GM23338 (cell line): Measurements from ENCODE around the gene CSNK1E. TPM values are rescaled to one million over a fixed set of nuclear protein-coding genes. Genes with fewer than 3 reads are reported as not detected.

Experiments used
- ATAC-seq: fragments of 200-7000 bp; cut with Tn5 transposase; 3 replicates; pipeline ENCODE4 v1.9.1; 2020
- DNase-seq: peaks from one replicate; pipeline ENCODE4 v3.0.0-alpha.2; 2015; ENCODE audit warnings: low spot score
- H2AFZ ChIP-seq: fragments of 200-600 bp; sonication (generic); 2 replicates; pipeline ENCODE4 v1.8.0; 2016; ENCODE audit warnings: antibody characterized with exemption, mild to moderate bottlenecking, moderate library complexity
- H3F3A ChIP-seq: fragments of 200-600 bp; sonication (generic); replicated peaks from 2 replicates; pipeline ENCODE4 v1.8.0; 2017; ENCODE audit warnings: antibody characterized with exemption, mixed run types, low read depth
- H3K27ac ChIP-seq: fragments of 200-600 bp; sonication (generic); 2 replicates; pipeline ENCODE4 v1.6.1; 2016; ENCODE audit warnings: low read depth
- H3K27me3 ChIP-seq: fragments of 200-600 bp; sonication (generic); 2 replicates; pipeline ENCODE4 v1.8.0; 2016; ENCODE audit warnings: mild to moderate bottlenecking, mixed run types, moderate library complexity; ENCODE audit not compliant: insufficient read depth
- H3K36me3 ChIP-seq: fragments of 200-600 bp; sonication (generic); 2 replicates; pipeline ENCODE4 v1.8.0; 2016; ENCODE audit warnings: mild to moderate bottlenecking; ENCODE audit not compliant: insufficient read depth
- H3K4me1 ChIP-seq: fragments of 200-600 bp; sonication (generic); 2 replicates; pipeline ENCODE4 v1.8.0; 2016; ENCODE audit warnings: mild to moderate bottlenecking, moderate library complexity; ENCODE audit not compliant: insufficient read depth
- H3K4me2 ChIP-seq: fragments of 200-600 bp; sonication (generic); 2 replicates; pipeline ENCODE4 v1.7.1; 2017; ENCODE audit warnings: mixed run types
- H3K4me3 ChIP-seq: fragments of 200-600 bp; sonication (generic); 2 replicates; pipeline ENCODE4 v1.6.1; 2016; ENCODE audit warnings: mixed run types
- H3K79me2 ChIP-seq: fragments of 200-600 bp; sonication (generic); replicated peaks from 2 replicates; pipeline ENCODE4 v1.8.0; 2017; ENCODE audit warnings: mild to moderate bottlenecking; ENCODE audit not compliant: insufficient read depth
- H3K9me2 ChIP-seq: fragments of 200-600 bp; sonication (generic); 2 replicates; pipeline ENCODE4 v1.8.0; 2017; ENCODE audit not compliant: insufficient read depth
- H4K20me1 ChIP-seq: fragments of 200-600 bp; sonication (generic); replicated peaks from 2 replicates; pipeline ENCODE4 v1.8.0; 2017; ENCODE audit warnings: mild to moderate bottlenecking; ENCODE audit not compliant: insufficient read depth
- H3K27ac Mint-ChIP-seq: 2 replicates; pipeline ENCODE4 v1.8.0; 2020; ENCODE audit warnings: inconsistent platforms, mild to moderate bottlenecking, moderate library complexity, mixed read lengths
- H3K27me3 Mint-ChIP-seq: 3 replicates; pipeline ENCODE4 v1.8.0; 2022; ENCODE audit warnings: low read depth, mild to moderate bottlenecking, moderate library complexity, mixed read lengths, inconsistent platforms; ENCODE audit not compliant: insufficient read depth, poor library complexity
- H3K36me3 Mint-ChIP-seq: 3 replicates; pipeline ENCODE4 v1.8.0; 2021; ENCODE audit warnings: low read depth, mild to moderate bottlenecking, inconsistent platforms, moderate library complexity, mixed read lengths
- H3K4me1 Mint-ChIP-seq: 3 replicates; pipeline ENCODE4 v1.8.0; 2020; ENCODE audit warnings: mild to moderate bottlenecking, inconsistent platforms, mixed read lengths
- H3K4me3 Mint-ChIP-seq: 3 replicates; pipeline ENCODE4 v1.8.0; 2021; ENCODE audit warnings: moderate library complexity, mild to moderate bottlenecking, inconsistent platforms, mixed read lengths
- H3K9me3 Mint-ChIP-seq: 3 replicates; pipeline ENCODE4 v1.8.0; 2020; ENCODE audit warnings: moderate library complexity, mild to moderate bottlenecking, inconsistent platforms, mixed read lengths
- EZH2 ChIP-seq: fragments of 200-600 bp; sonication (generic); IDR thresholded peaks from one replicate; pipeline ENCODE4 v1.8.0; 2017; ENCODE audit warnings: antibody characterized with exemption, mild to moderate bottlenecking, low read depth; ENCODE audit not compliant: unreplicated experiment
- EZH2phosphoT487 ChIP-seq: fragments of 200-600 bp; sonication (generic); IDR thresholded peaks from one replicate; pipeline ENCODE4 v1.8.1; 2018; ENCODE audit warnings: antibody characterized with exemption; ENCODE audit not compliant: unreplicated experiment
- JUNB ChIP-seq: IDR thresholded peaks from one replicate; pipeline ENCODE4 v1.6.1; 2016; ENCODE audit warnings: antibody characterized with exemption; ENCODE audit not compliant: unreplicated experiment
- ZNF331 ChIP-seq: fragments of 250-450 bp; sonication (Bioruptor Pico); IDR thresholded peaks from 2 replicates; pipeline ENCODE4 v1.5.0; 2020; ENCODE audit warnings: low read depth, mild to moderate bottlenecking, moderate library complexity
- polyA plus RNA-seq: library from polyadenylated mRNA; unstranded; fragments of >200 nt; fragmentation: Nextera tagmentation; extraction: Ambion mirVana; gene quantifications from 2 replicates; pipeline ENCODE4 v1.2.1, GENCODE V29; 2016
- total RNA-seq: library from RNA; depleted of rRNA; stranded (reverse); fragments of >200 nt; shearing (Covaris generic); gene quantifications from 2 replicates; pipeline ENCODE4 v1.2.3, GENCODE V29; 2014
- TF ChIP-seq, protein P1 (sequence below): IDR thresholded peaks from one replicate; pipeline ENCODE4 v1.6.1; 2018; ENCODE audit warnings: antibody characterized with exemption; ENCODE audit not compliant: unreplicated experiment
- TF ChIP-seq, protein P2 (sequence below): IDR thresholded peaks from 2 replicates; pipeline ENCODE4 v1.6.1; 2016; ENCODE audit warnings: antibody characterized with exemption

Gene CSNK1E
- total and polyA plus RNA-seq, 2 experiments from 2014 or later = 180 to 259 TPM

DNA sequence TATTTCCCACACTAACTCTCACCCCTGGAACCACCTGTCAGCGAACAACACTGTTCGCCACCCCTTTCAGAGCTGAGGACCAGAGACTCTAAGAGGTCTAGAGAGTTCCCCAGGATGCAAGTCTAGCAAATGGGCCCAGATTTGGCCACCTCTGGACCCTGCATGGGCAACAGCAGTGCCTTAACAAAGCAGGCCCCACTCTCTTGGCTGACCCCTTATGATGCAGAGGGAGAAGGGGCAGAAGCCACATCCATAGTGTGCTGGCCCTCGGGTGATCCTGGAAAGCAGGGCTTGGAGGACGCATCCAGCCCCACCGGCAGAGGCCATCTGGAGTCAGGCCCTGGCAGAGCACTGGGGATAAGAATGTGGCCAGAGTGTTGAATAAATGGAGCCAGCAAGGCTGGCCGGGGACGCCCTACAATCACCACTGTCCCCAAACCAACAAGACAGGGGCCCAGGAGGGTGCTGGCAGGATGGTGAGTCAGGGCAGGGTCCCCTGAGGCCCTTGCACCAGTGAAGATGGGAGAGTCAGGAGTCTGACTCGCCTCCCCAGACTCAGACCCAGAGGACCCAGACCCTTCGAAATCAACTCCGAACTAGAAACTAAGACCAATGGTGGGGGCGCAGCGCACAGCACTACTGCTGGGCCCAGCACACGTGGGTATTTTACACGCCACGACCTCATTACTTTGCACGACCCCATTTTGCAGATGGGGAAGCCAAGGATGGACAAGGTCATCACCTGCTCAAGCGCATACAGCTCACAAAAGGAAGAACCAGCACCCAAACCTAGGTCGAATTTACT lies 6.5 kb downstream of the CSNK1E start (continued):
- TF ChIP-seq, protein P1, sequence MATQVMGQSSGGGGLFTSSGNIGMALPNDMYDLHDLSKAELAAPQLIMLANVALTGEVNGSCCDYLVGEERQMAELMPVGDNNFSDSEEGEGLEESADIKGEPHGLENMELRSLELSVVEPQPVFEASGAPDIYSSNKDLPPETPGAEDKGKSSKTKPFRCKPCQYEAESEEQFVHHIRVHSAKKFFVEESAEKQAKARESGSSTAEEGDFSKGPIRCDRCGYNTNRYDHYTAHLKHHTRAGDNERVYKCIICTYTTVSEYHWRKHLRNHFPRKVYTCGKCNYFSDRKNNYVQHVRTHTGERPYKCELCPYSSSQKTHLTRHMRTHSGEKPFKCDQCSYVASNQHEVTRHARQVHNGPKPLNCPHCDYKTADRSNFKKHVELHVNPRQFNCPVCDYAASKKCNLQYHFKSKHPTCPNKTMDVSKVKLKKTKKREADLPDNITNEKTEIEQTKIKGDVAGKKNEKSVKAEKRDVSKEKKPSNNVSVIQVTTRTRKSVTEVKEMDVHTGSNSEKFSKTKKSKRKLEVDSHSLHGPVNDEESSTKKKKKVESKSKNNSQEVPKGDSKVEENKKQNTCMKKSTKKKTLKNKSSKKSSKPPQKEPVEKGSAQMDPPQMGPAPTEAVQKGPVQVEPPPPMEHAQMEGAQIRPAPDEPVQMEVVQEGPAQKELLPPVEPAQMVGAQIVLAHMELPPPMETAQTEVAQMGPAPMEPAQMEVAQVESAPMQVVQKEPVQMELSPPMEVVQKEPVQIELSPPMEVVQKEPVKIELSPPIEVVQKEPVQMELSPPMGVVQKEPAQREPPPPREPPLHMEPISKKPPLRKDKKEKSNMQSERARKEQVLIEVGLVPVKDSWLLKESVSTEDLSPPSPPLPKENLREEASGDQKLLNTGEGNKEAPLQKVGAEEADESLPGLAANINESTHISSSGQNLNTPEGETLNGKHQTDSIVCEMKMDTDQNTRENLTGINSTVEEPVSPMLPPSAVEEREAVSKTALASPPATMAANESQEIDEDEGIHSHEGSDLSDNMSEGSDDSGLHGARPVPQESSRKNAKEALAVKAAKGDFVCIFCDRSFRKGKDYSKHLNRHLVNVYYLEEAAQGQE = no peak
- no peak for TF ChIP-seq EZH2
- TF ChIP-seq ZNF331 (CRISPR knock-in tag) = no peak

DNA sequence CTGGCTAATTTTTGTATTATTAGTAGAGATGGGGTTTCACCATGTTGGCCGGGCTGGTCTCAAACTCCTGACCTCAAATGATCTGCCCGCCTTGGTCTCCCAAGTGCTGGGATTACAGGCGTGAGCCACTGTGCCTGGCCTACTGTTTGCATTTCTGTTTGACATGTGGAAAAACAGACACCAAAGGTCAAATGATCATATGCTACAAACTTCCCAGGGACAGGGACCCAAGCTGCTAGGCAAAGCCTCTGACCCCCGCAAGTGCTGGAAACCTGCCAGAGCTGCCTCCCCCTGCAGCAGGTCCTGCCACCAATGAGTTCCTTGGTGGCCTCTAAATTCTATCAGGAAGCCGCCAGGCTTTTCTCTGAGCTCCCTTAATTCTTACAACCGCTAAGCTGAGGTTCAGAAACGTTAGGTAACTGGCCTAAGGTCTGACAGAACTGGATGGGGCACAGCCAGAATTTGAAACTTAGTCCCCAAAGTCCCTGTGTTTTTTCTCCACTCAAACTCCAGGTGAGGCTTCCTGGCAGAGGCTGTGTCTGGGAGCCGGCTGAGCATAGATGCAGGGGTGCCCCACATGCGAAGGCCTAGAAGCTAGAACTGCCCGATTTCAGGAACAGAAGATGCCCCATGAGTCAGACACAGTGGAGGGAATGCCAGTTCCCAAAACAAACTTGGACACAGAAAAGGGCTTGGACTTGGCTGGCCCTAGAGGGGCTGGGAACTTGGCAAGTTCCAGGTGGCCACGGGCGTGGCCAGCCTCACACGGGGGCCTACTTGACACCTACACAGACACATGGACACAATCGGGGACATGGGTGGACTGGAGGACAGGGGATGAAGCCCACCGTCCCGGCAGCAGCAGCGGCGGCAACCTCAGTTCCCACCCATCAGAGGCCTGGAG lies 7.4 kb downstream of the CSNK1E start:
- Histone ChIP-seq H3K4me3 (no peak overlapping the region), H3K36me3 (peaks cover 39% of the 10 kb centered on the region), H3K27ac (peak overlapping the region; percentile 81; the same call in 1 of the 2 replicates), H3K27me3 (no peaks in the 10 kb centered on the region), H3F3A (peaks cover 45% of the 10 kb centered on the region), H3K9me2 (no peaks in the 10 kb centered on the region), H3K4me2 (no peak overlapping the region), H2AFZ (no peak overlapping the region), H3K4me1 (peaks cover 80% of the 10 kb centered on the region), H3K79me2 (peaks cover 100% of the 10 kb centered on the region), H4K20me1 (peaks cover 97% of the 10 kb centered on the region)
- peaks cover 76% of the 10 kb centered on the region for H3K4me1 Mint-ChIP-seq
- H3K36me3 Mint-ChIP-seq = peaks cover 62% of the 10 kb centered on the region
- ATAC-seq (no peak), DNase-seq (no peak)
- H3K9me3 Mint-ChIP-seq = no peaks in the 10 kb centered on the region; the same call in 2 of the 3 replicates
- TF ChIP-seq, protein P2, sequence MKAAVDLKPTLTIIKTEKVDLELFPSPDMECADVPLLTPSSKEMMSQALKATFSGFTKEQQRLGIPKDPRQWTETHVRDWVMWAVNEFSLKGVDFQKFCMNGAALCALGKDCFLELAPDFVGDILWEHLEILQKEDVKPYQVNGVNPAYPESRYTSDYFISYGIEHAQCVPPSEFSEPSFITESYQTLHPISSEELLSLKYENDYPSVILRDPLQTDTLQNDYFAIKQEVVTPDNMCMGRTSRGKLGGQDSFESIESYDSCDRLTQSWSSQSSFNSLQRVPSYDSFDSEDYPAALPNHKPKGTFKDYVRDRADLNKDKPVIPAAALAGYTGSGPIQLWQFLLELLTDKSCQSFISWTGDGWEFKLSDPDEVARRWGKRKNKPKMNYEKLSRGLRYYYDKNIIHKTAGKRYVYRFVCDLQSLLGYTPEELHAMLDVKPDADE = no peak
- no peak for TF ChIP-seq EZH2phosphoT487
- no peak for TF ChIP-seq JUNB
- no peak overlapping the region for H3K4me3 Mint-ChIP-seq
- H3K27ac Mint-ChIP-seq = peak overlapping the region; percentile 56; the same call in 1 of the 2 replicates
- peaks cover 21% of the 10 kb centered on the region for H3K27me3 Mint-ChIP-seq
